Effector CD8-positive, alpha-beta T cell (primary cell): ENCODE measurements around the gene ZSCAN1.
A peak's percentile ranks its signal among the peaks of the same experiment; 100 is the strongest.

Experiments
- DNase-seq: peaks from one replicate; lab custom pipeline; 2025; lab: John Stamatoyannopoulos, UW

The ZSCAN1 gene

DNA sequence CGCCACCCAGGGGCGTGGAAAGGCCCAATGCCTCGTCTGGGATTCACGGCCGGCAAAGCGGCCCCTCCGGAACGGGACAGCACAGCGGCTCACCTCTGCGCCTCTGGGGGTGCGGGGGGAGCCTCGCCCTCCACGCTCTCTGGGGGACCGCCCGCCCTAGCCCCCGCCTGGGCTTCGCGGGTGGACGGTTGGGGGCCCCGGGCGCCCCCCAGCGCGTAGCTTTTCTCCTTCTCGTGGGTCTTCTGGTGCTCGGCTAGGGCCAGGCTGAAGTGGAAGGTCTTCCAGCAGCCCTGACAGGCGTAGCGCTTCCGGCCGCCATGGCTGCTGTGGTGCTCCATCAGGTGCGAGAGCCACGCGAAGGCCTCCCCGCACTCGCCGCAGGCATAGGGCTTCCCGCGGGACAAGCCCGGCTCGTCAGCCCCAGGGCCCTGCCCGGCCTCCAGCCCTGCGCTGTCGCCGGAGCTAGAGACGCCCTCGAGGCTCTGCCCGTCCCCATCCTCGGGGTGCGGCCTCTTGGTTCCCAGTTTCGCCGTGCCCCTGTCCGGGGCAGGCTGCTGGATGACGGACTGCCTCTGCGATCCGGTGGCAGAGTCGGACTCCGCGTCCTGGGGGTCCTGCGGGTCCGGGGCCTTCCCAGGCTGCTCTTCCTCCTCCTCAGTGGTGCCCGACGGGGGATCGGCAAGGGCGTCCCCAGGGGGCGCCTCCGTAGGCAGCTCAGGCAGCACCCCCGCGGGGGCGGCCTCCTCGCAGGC is 50.9 kb downstream of the ZSCAN1 start:
- DNase-seq = no peak

DNA sequence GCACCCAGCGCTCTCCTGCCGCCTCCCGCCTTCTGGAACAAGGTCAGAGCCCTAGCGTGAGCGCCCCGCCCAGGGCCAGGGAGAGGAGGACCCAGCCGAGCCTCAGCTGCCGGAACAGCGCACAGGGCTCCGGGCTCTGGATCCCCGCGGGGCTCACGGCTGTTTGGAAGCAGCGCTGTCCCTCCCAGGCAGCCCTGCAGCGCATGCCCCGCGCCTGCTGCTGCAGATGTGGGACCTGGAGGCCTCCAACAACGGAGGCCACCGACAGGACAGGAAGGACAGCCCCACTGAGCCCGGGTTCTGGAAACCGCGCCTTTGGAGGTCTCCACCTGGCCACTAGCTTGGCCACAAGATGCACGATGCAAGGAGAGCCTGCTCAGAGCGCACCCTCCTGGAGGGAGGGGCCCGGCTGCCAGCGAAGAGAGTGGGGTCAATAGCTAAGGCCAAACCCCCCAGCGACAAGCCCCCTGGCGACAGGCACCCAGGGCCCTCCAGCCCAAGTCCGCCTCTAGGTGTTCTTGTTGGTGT is 51.6 kb downstream of the ZSCAN1 start:
- no peak for DNase-seq

DNA sequence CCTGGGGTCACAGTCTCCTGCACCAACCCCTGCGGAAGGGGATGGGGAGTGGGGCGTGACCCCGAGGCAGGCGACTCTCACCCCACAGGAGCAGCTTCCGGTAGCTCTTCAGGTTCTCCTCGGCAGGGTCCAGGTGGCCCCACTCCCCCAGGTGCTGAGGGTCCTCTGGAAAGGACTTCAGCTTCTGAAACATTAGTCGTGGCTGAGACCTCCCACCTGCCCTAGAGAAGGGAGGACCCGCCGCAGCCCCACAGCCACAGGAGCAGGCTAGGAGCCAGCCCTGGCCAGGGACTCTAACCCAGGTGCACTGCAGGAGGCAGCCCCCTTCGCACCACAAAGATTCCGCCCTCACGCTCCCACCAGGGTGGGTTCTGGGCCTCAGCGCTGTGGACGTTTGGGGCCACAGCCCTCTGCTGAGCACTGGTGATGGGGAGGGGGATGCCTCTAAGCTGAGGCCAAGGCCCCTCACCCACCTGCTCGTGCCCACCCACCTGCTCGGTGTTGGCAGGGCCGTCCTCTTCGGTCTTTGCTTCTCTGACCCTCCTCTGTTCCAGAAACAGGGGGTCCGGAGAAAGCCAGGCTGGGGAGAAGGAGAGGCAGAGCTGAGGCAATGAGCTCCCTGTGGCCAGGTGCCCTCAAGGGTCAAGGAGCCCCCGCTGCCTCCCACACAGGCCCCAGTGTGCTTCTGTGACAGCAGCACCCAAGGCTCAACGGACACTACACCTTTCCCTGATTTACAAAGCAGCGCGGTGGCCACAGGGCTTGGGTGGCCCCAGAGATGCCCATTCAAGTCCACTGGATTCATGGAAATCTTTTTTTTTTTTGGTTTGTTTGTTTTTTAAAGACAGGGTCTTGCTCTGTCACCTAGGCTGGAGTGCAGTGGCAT is 53.2 kb downstream of the ZSCAN1 start:
- no peak for DNase-seq

DNA sequence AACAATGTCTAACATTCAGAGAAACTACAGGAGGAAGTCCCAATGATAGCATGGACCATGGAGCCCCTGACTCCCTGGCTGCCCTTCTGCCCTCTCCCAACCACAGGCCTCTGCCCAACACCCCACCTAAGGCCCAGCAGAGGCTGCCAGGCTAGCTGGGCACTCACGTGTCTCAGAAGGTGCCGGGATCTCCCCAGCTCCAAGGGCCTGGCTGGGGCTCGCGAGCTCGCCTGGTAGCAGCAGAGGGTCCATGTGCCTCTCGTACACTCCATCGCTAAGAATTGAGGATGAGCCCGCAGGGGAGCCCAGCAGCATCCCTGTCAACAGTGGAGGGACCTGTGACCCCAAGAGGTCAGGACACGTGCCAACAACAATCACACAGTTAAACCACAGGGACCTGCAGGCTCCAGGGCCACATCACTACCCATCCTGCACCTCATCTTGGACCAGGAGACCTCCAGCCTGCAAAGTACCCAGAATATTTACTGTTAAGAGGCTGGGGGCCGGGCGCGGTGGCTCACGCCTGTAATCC is 54.8 kb downstream of the ZSCAN1 start:
- DNase-seq = no peak

DNA sequence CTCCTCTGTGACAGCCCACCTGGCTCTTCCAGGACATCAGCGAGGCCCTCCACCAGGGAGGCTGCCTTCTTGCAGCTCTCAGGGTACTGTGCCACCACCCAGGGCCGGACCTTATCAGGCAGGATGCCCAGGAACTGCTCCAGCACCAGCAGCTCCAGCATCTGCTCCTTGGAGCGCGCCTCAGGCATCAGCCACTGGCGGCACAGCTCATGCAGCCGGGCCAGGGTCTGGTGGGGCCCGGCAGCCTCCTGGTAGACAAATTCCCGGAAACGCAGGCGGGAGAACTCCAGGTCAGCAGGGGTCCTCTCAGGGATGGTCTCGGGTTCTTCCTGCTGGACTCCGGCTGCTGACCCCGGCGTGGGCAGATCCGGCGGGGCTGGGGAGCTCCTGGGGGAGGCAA is 56.0 kb downstream of the ZSCAN1 start:
- no peak for DNase-seq

DNA sequence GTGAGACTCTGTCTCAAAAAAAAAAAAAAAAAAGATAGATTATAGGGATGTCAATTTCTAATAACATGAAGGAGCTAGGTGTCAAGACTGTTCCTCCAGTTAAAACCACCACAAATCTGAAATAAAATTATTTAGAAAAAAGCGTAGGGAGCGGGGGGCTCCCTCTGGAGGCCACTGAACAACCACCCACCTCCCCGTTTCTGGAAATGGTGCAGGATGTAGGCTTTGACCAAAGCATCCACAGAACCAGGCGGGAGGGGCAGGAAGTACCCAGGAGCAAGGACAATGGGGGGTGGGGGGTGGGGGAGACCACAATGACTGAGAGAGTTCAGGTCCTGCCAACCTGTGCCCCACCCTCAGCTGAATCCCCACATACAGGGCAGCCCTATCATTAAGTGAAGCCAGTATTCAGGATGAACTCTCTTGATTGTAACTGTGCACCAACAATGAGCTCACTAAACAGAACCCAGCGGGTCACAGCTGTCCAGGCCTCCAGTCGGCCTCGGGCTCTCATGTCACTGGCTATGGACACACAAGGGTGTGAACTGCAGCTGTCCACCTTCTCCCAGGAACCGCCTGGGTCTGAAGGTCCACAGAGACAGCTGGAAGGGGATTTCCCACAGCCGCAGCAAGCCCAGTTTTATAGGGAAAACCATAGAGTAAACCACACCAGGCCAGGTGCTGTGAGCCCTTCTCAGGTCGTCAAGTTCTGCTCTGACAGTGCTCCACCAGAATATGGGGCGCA is 57.6 kb downstream of the ZSCAN1 start:
- no peak for DNase-seq

DNA sequence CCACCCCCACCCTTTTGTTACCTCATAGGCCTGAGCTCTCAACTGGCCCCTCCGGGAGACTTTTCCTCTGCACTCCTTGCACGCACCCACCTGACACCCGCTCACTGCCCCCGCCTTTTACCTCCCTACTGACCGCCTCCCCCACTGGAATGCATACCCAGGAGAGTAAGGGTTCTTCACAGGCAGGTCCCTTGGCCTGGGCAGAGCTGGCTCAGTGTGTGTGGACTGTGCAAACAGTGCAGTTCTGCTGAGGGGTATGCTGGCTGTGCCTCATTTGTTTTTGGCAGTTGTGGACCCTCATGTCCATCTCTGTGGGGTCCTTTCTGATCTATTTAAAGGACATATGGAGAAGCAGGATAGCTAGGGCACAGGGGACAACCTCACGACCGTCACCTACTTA is 59.2 kb downstream of the ZSCAN1 start:
- DNase-seq = no peak

DNA sequence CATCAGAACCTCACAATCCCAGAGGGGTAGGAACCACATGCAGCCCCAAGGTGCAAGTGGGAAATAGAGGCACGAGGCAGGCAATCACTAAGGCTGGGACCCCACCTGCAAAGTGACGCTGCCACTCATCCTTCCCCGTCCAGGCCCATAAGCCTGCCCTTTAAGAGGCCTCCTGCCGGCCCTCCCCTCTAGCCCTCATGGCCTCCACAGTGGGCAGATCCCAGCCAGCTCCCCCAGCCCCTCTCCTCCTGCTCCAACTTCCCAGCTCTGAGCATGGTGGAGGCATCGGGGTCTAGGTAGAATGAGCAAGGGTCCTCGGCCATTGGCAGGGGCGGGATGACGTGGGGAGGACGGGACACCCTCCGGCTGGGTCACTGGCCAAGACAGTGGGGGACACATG is 61.5 kb downstream of the ZSCAN1 start:
- DNase-seq = no peak

DNA sequence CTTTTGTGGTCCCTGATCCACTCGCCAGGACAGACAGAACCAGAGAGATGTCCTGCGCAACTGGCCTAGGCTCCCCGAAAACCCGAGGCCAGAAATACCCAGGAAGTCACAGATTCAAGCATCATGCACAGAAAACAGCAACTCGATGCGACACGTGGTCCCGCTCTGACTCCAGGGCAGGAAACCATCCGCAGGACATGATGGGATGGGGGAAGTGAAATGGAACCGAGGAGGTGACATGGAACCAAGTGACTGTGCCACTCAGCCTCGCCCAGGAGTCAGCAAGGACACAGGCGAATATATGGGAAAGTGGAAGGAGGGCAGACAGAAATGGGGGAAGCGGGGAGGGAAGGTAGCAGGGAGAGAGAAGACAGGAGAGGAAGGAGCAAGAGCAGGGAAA is 63.1 kb downstream of the ZSCAN1 start:
- DNase-seq = no peak

DNA sequence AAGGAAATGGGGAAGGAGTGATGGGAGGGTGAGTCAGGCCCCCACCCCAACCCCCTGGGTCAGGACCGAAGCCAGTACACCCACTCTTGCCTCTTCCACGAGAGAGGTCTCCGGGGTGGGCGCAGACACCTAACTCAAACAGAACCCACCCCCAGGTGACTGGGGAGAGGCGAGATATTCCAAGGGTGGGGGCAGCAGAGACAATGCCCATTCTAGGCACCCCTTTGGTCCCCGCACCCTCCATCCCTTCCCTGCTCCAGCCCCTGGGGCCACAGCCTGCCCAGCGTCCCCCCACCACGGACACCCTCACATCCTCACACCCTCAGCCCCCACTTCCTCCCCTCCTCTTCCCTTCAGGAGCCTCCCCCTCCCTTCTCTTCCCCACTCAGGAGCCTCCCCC is 63.5 kb downstream of the ZSCAN1 start:
- DNase-seq = no peak

DNA sequence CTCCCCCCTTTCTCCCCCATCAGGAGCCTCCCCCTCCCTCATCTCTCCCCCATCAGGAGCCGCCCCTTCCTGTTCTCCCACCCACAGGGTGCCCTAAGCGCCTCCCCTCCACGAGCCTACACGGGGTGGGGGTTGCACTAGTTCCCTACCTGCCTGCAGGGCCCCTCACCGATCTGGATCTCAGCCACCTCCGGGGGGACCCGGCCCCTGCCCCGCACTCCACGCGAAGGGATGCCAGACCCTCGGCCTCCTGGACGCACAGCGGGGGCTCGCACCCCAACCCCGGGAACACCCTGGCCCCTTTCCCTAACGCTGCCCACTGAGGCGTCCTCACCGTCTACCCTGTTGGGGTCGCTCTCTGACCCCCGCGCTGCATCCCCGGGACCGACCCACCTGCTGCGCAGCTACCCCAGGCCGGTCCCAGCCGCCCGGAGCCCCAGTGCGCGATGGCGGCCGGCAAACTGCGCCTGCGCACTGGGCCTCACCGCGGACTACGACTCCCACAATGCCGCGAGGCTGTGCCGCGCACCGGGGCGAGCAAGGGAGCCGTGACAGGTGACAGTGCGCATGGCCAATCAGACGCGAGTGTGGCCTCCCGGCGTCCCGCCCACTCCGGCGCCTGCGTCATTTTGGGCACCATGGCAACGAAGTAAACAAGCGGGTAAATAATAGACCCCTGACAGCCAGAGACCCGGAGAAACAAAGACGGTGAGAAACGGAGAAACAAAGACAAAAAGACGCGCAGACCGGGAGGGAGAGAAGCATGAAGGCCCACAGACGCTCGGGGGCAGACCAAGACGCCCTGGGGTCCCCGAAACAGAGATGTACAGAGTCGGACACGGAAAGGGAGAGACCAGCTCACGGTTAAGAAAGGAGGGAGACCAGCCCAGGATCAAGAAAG is 64.2 kb downstream of the ZSCAN1 start, which contains the start of gene ZSCAN18:
TSS of gene ZSCAN18 (minus strand) at position 451 of the 901 bp plus-strand sequence. CDS start 7,964 bp downstream, outside the sequence.
- peak; percentile 99 for DNase-seq

DNA sequence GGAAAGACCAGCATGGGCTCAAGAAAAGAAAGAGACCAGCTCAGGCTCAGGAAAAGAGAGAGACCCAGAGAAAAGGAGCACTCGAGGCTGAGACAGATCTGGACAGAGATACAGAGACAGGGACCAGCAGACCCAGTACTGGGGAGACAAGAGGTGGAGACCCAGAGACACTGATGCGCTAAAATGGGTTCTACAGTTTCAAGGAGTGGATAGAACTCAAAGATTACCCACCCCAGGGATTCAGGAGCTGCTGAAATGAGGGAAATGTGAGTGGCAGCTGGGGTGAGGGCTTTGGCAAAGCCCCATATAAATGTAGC is 64.8 kb downstream of the ZSCAN1 start:
- DNase-seq = no peak
